Fibroblast of the aortic adventitia (primary cell): Measurements from ENCODE around the gene PIANP. TPM values are rescaled to one million over a fixed set of nuclear protein-coding genes. Genes with fewer than 3 reads are reported as not detected.

Source experiments
- DNase-seq: peaks from one replicate; pipeline ENCODE4 v3.0.0-alpha.2; 2010; ENCODE audit warnings: low read depth
- H3K4me3 ChIP-seq: 2 replicates; pipeline ENCODE4 v1.5.1; 2011; ENCODE audit warnings: low read depth, mild to moderate bottlenecking, control low read depth, low read length, moderate library complexity
- CTCF ChIP-seq: IDR thresholded peaks from 2 replicates; pipeline ENCODE4 v1.5.1; 2011; ENCODE audit warnings: mild to moderate bottlenecking, low read length, control low read depth, inconsistent platforms; ENCODE audit not compliant: insufficient read depth
- total RNA-seq: library from RNA; depleted of rRNA; stranded (reverse); fragments of >200 nt; gene quantifications from 2 replicates; pipeline ENCODE4 v1.2.3, GENCODE V29; 2012; ENCODE audit warnings: low replicate concordance

Gene PIANP
- total RNA-seq, 1 donor, result 0.45 TPM

GRCh38 chr12:6696690-6697583 lies 3.7 kb downstream of the PIANP start:
- H3K4me3 ChIP-seq, result no peak overlapping the region
- no peak for TF ChIP-seq CTCF
- DNase-seq, result no peak

GRCh38 chr12:6695313-6696045 lies 5.1 kb downstream of the PIANP start:
- no peak overlapping the region for H3K4me3 ChIP-seq
- DNase-seq, result no peak

GRCh38 chr12:6694701-6695100 lies 5.9 kb downstream of the PIANP start:
- no peak for TF ChIP-seq CTCF
- no peak for DNase-seq
- H3K4me3 ChIP-seq, result no peak overlapping the region

More at GRCh38 chr12:6695313-6696045, 5.1 kb downstream of the PIANP start:
- TF ChIP-seq CTCF, result no peak

GRCh38 chr12:6693832-6694355 lies 6.7 kb downstream of the PIANP start:
- DNase-seq, result no peak
- TF ChIP-seq CTCF, result no peak

GRCh38 chr12:6692888-6693287 lies 7.7 kb downstream of the PIANP start:
- H3K4me3 ChIP-seq, result no peak overlapping the region
- no peak for DNase-seq
- no peak for TF ChIP-seq CTCF

More at GRCh38 chr12:6693832-6694355, 6.7 kb downstream of the PIANP start:
- H3K4me3 ChIP-seq, result no peak overlapping the region

- no peak for TF ChIP-seq CTCF
- no peak overlapping the region for H3K4me3 ChIP-seq
- DNase-seq, result peak; percentile 60
These were observed 9.1 kb downstream of the PIANP start for GRCh38 chr12:6691473-6691872.
